Spleen (tissue), 7 donors: ENCODE measurements around the gene TIMD4.

Experiments
- CTCF ChIP-seq, 11 experiments: fragments of 200-600 bp in 7 of 11; fragments of 450-650 bp in 4 of 11; sonication (generic) in 4 of 11; IDR thresholded peaks in 8 of 11; conservative IDR thresholded peaks in 3 of 11; 1 replicate in 7 of 11; 2 replicates in 4 of 11; pipeline versions ENCODE4 v1.4.0 to v1.8.0; 2016 to 2021; ENCODE audit warnings: antibody characterized with exemption in 11 of 11, inconsistent platforms in 4 of 11, mild to moderate bottlenecking in 1 of 11
- POLR2AphosphoS5 ChIP-seq, 3 donors: sonication (generic); formaldehyde crosslinking; IDR thresholded peaks; one replicate each; pipeline ENCODE4 v1.5.1; 2017; ENCODE audit warnings: antibody characterized with exemption in 3 of 3
- donor health status: DM: no; HTN: no; CAD: no; lungs with moderate emphysema.
- donor health status: DM: no; HTN: no; CAD: no.
- donor health status: DM: no; HTN: no; CAD: no.

GRCh38 chr5:157006262-157006661 is 43.2 kb upstream of the TIMD4 start:
- no peak for TF ChIP-seq POLR2AphosphoS5 (IDR thresholded peaks at IDR 0.05)
- no peak for TF ChIP-seq CTCF (IDR thresholded peaks at IDR 0.05 in 8 of 11, conservative IDR thresholded peaks at IDR 0.05 in 3 of 11)
